Gastroesophageal sphincter (tissue), 3 donors: ENCODE measurements around the gene ADPRH.

ENCODE experiments used
- EP300 ChIP-seq: sonication (generic); formaldehyde crosslinking; IDR thresholded peaks from one replicate; pipeline ENCODE4 v1.6.1; 2017; ENCODE audit warnings: antibody characterized with exemption, mild to moderate bottlenecking
- POLR2A ChIP-seq, 2 donors: fragments of 450-650 bp; IDR thresholded peaks; one replicate each; pipeline ENCODE4 v1.6.1; 2017; ENCODE audit warnings: antibody characterized with exemption in 2 of 2, mild to moderate bottlenecking in 2 of 2, moderate library complexity in 1 of 2
- TF ChIP-seq, protein P1 (sequence below), 4 experiments: fragments of 200-600 bp in 2 of 4; fragments of 450-650 bp in 2 of 4; sonication (generic) in 1 of 4; IDR thresholded peaks; one replicate each; pipeline ENCODE4 v1.5.1; 2017 to 2019; ENCODE audit warnings: antibody characterized with exemption in 4 of 4, mild to moderate bottlenecking in 2 of 4, moderate library complexity in 2 of 4

DNA sequence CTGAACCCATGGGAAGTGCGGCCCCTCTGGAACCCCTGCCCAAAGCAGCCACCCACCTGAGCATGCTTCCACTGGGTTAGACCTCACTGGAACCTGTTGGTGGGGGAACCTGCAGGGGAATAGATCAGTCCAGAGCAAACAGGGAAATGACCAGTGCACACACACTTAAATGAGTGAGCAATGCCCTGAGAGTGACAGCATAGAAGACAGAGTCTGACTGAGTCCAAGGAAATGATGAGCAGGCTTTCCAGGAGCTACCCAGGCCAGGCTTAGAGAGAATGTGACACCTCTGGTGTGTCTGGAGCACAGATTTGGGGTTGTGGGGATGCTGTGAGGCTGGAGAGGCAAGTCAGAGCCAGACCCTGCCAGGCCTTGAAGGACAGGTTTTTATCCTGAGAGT, 46.9 kb downstream of the ADPRH start:
- TF ChIP-seq POLR2A (IDR thresholded peaks at IDR 0.05), result no peak
- TF ChIP-seq, protein P1, sequence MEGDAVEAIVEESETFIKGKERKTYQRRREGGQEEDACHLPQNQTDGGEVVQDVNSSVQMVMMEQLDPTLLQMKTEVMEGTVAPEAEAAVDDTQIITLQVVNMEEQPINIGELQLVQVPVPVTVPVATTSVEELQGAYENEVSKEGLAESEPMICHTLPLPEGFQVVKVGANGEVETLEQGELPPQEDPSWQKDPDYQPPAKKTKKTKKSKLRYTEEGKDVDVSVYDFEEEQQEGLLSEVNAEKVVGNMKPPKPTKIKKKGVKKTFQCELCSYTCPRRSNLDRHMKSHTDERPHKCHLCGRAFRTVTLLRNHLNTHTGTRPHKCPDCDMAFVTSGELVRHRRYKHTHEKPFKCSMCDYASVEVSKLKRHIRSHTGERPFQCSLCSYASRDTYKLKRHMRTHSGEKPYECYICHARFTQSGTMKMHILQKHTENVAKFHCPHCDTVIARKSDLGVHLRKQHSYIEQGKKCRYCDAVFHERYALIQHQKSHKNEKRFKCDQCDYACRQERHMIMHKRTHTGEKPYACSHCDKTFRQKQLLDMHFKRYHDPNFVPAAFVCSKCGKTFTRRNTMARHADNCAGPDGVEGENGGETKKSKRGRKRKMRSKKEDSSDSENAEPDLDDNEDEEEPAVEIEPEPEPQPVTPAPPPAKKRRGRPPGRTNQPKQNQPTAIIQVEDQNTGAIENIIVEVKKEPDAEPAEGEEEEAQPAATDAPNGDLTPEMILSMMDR (IDR thresholded peaks at IDR 0.05), result no peak
- TF ChIP-seq EP300, result no peak
